HepG2 (cell line): ENCODE data around the gene TTC23L. TPM values are rescaled to one million over a fixed set of nuclear protein-coding genes. Genes with fewer than 3 reads are reported as not detected.
A peak's percentile ranks its signal among the peaks of the same experiment; 100 is the strongest.

ENCODE experiments used
- ARHGAP35 ChIP-seq: sonication (generic); formaldehyde crosslinking; IDR thresholded peaks from 2 replicates; pipeline ENCODE4 v1.9.0; 2022; ENCODE audit warnings: mild to moderate bottlenecking, inconsistent platforms, moderate library complexity, missing genetic modification reagents, borderline replicate concordance
- ARNT2 ChIP-seq: sonication (generic); formaldehyde crosslinking; IDR thresholded peaks from 2 replicates; pipeline ENCODE4 v1.8.0; 2022; ENCODE audit warnings: mild to moderate bottlenecking, low read depth, missing genetic modification reagents, moderate library complexity
- CBX1 ChIP-seq: IDR thresholded peaks from one replicate; pipeline ENCODE4 v1.6.1; 2016; ENCODE audit warnings: antibody characterized with exemption, low read depth
- FOXP1 ChIP-seq, 2 experiments: fragments of 450-650 bp in 1 of 2; IDR thresholded peaks; 2 replicates each; pipeline ENCODE4 v1.6.1; 2017 to 2018; ENCODE audit warnings: antibody characterized with exemption in 1 of 2
- KDM5A ChIP-seq: fragments of 200-600 bp; sonication (generic); IDR thresholded peaks from 2 replicates; pipeline ENCODE4 v1.7.0; 2018; ENCODE audit warnings: antibody characterized with exemption, mild to moderate bottlenecking, low read length, borderline replicate concordance
- SIX4 ChIP-seq: sonication (generic); formaldehyde crosslinking; IDR thresholded peaks from 2 replicates; pipeline ENCODE4 v1.4.0; 2020; ENCODE audit warnings: missing genetic modification reagents
- SKI ChIP-seq: fragments of 450-650 bp; IDR thresholded peaks from one replicate; pipeline ENCODE4 v1.6.1; 2018; ENCODE audit warnings: mild to moderate bottlenecking; ENCODE audit not compliant: partially characterized antibody
- SPEN ChIP-seq: sonication (generic); formaldehyde crosslinking; IDR thresholded peaks from 2 replicates; pipeline ENCODE4 v1.5.1; 2020; ENCODE audit warnings: low read depth, mild to moderate bottlenecking, missing genetic modification reagents
- STAT5B ChIP-seq: sonication (generic); formaldehyde crosslinking; IDR thresholded peaks from 2 replicates; pipeline ENCODE4 v1.4.0; 2020; ENCODE audit warnings: missing genetic modification reagents
- YEATS4 ChIP-seq: sonication (generic); formaldehyde crosslinking; IDR thresholded peaks from 2 replicates; pipeline ENCODE4 v1.4.0; 2020; ENCODE audit warnings: missing genetic modification reagents, borderline replicate concordance
- ZFP1 ChIP-seq: IDR thresholded peaks from 2 replicates; pipeline ENCODE4 v1.6.1; 2016
- ZFP41 ChIP-seq: sonication (generic); formaldehyde crosslinking; IDR thresholded peaks from 2 replicates; pipeline ENCODE4 v1.4.0; 2020; ENCODE audit warnings: mild to moderate bottlenecking, missing genetic modification reagents, borderline replicate concordance
- ZNF232 ChIP-seq: sonication (generic); formaldehyde crosslinking; IDR thresholded peaks from 2 replicates; pipeline ENCODE4 v1.4.0; 2020; ENCODE audit warnings: missing genetic modification reagents, borderline replicate concordance
- ZNF326 ChIP-seq: sonication (generic); formaldehyde crosslinking; IDR thresholded peaks from 2 replicates; pipeline ENCODE4 v1.4.0; 2020; ENCODE audit warnings: missing genetic modification reagents, borderline replicate concordance
- ZNF331 ChIP-seq: sonication (generic); formaldehyde crosslinking; IDR thresholded peaks from 2 replicates; pipeline ENCODE4 v1.4.0; 2020; ENCODE audit warnings: missing genetic modification reagents
- ZNF713 ChIP-seq: sonication (generic); formaldehyde crosslinking; IDR thresholded peaks from 2 replicates; pipeline ENCODE4 v1.4.0; 2020; ENCODE audit warnings: mild to moderate bottlenecking, missing genetic modification reagents
- polyA plus RNA-seq, 8 experiments: library from polyadenylated mRNA; depleted of rRNA in 3 of 8; stranded (reverse) in 7 of 8; unstranded in 1 of 8; fragments of >200 nt; fragmentation: Illumina TruSeq in 4 of 8; extraction: Trizol in 4 of 8; gene quantifications; 2 replicates each; pipeline versions ENCODE4 v1.2.1 to v1.2.3, GENCODE V29; 2011 to 2016; ENCODE audit warnings: low read depth in 4 of 8, missing spikeins in 1 of 8, mixed read lengths in 1 of 8; ENCODE audit not compliant: insufficient read depth in 1 of 8
- total RNA-seq, 5 experiments: library from RNA; depleted of rRNA; stranded (reverse); fragments of >200 nt; fragmentation: Illumina TruSeq; extraction: Trizol; gene quantifications; 2 replicates each; pipeline ENCODE4 v1.2.3, GENCODE V29; 2016; ENCODE audit warnings: low read depth in 1 of 5
- TF ChIP-seq, protein P1 (sequence below): sonication (generic); formaldehyde crosslinking; IDR thresholded peaks from 2 replicates; pipeline ENCODE4 v1.8.1; 2023; ENCODE audit warnings: mild to moderate bottlenecking, moderate library complexity, missing genetic modification reagents
- TF ChIP-seq, protein P2 (sequence below): sonication (generic); formaldehyde crosslinking; IDR thresholded peaks from 2 replicates; pipeline ENCODE4 v1.4.0; 2020; ENCODE audit warnings: missing genetic modification reagents
- TF ChIP-seq, protein P3 (sequence below): sonication (generic); formaldehyde crosslinking; IDR thresholded peaks from 2 replicates; pipeline ENCODE4 v1.4.0; 2020; ENCODE audit warnings: missing genetic modification reagents, borderline replicate concordance
- TF ChIP-seq, protein P4 (sequence below): sonication (generic); formaldehyde crosslinking; IDR thresholded peaks from 2 replicates; pipeline ENCODE4 v1.8.1; 2022; ENCODE audit warnings: mild to moderate bottlenecking, missing genetic modification reagents
- TF ChIP-seq, protein P5 (sequence below): sonication (generic); formaldehyde crosslinking; IDR thresholded peaks from 2 replicates; pipeline ENCODE4 v1.5.1; 2020; ENCODE audit warnings: mild to moderate bottlenecking, missing genetic modification reagents, moderate library complexity
- TF ChIP-seq, protein P6 (sequence below): sonication (generic); formaldehyde crosslinking; IDR thresholded peaks from 2 replicates; pipeline ENCODE4 v1.4.0; 2020; ENCODE audit warnings: missing genetic modification reagents

TTC23L gene
- total and polyA plus RNA-seq, 2 of the 13 experiments (the other 11 are each of a cell fraction or from before 2014, with no cell fraction given) = 0.37 to 1.4 TPM

DNA sequence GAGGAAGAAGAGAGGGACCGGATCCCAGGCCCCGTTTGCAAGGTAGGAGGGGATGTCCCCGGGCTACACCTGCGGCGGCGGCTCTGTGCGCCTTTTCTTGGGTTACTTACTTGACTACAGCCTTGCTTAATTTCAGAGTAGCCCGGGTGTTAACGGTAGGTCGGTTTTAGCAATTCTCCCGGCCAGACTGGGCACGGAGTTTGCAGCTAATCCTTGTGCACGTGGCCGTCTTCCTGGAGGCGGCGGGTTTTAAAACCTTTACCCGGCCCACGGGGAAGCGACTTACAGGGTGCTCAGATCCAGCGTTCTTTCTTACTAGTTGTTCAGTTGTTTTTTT lies 76.9 kb downstream of the TTC23L start (continued):
- TF ChIP-seq FOXP1 (IDR thresholded peaks at IDR 0.05) (no peak), FOXP1 (CRISPR knock-in tag; IDR thresholded peaks at IDR 0.05) (no peak), ZNF713 (CRISPR knock-in tag) (no peak), ZNF331 (CRISPR knock-in tag) (no peak), SKI (no peak), ARNT2 (CRISPR knock-in tag) (peak; percentile 1; the same call in 1 of the 2 replicates), ZFP41 (CRISPR knock-in tag) (no peak), SIX4 (CRISPR knock-in tag) (no peak), ZNF232 (CRISPR knock-in tag) (no peak), CBX1 (no peak), STAT5B (CRISPR knock-in tag) (no peak), YEATS4 (CRISPR knock-in tag) (no peak), KDM5A (peak; percentile 84), ARHGAP35 (CRISPR knock-in tag) (no peak), ZNF326 (CRISPR knock-in tag) (no peak), ZFP1 (CRISPR knock-in tag) (no peak), SPEN (CRISPR knock-in tag) (no peak)
- TF ChIP-seq, protein P1, sequence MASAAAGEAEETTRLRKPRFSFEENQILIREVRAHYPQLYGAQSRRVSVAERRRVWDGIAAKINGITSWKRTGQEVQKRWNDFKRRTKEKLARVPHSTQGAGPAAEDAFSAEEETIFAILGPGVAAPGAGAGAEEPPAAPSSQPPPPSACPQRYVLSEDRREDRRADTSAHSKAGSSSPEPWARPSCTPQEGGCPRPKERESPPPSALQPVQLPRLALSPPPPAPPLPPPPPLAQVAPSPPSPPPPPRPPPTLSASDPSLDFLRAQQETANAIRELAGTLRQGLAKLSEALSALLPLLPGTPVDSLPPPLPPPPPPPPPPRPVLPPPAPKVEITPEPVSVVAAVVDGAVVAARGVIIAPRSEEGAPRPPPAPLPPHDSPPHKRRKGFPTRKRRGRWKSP (CRISPR knock-in tag) = 0 out of 2 replicates have a peak, but pooled peaks have one; percentile 6
- TF ChIP-seq, protein P2, sequence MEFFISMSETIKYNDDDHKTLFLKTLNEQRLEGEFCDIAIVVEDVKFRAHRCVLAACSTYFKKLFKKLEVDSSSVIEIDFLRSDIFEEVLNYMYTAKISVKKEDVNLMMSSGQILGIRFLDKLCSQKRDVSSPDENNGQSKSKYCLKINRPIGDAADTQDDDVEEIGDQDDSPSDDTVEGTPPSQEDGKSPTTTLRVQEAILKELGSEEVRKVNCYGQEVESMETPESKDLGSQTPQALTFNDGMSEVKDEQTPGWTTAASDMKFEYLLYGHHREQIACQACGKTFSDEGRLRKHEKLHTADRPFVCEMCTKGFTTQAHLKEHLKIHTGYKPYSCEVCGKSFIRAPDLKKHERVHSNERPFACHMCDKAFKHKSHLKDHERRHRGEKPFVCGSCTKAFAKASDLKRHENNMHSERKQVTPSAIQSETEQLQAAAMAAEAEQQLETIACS = no peak
- TF ChIP-seq, protein P3, sequence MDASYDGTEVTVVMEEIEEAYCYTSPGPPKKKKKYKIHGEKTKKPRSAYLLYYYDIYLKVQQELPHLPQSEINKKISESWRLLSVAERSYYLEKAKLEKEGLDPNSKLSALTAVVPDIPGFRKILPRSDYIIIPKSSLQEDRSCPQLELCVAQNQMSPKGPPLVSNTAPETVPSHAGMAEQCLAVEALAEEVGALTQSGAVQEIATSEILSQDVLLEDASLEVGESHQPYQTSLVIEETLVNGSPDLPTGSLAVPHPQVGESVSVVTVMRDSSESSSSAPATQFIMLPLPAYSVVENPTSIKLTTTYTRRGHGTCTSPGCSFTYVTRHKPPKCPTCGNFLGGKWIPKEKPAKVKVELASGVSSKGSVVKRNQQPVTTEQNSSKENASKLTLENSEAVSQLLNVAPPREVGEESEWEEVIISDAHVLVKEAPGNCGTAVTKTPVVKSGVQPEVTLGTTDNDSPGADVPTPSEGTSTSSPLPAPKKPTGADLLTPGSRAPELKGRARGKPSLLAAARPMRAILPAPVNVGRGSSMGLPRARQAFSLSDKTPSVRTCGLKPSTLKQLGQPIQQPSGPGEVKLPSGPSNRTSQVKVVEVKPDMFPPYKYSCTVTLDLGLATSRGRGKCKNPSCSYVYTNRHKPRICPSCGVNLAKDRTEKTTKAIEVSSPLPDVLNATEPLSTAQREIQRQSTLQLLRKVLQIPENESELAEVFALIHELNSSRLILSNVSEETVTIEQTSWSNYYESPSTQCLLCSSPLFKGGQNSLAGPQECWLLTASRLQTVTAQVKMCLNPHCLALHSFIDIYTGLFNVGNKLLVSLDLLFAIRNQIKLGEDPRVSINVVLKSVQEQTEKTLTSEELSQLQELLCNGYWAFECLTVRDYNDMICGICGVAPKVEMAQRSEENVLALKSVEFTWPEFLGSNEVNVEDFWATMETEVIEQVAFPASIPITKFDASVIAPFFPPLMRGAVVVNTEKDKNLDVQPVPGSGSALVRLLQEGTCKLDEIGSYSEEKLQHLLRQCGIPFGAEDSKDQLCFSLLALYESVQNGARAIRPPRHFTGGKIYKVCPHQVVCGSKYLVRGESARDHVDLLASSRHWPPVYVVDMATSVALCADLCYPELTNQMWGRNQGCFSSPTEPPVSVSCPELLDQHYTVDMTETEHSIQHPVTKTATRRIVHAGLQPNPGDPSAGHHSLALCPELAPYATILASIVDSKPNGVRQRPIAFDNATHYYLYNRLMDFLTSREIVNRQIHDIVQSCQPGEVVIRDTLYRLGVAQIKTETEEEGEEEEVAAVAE (CRISPR knock-in tag) = no peak
- TF ChIP-seq, protein P4, sequence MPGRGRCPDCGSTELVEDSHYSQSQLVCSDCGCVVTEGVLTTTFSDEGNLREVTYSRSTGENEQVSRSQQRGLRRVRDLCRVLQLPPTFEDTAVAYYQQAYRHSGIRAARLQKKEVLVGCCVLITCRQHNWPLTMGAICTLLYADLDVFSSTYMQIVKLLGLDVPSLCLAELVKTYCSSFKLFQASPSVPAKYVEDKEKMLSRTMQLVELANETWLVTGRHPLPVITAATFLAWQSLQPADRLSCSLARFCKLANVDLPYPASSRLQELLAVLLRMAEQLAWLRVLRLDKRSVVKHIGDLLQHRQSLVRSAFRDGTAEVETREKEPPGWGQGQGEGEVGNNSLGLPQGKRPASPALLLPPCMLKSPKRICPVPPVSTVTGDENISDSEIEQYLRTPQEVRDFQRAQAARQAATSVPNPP = no peak
- TF ChIP-seq, protein P5, sequence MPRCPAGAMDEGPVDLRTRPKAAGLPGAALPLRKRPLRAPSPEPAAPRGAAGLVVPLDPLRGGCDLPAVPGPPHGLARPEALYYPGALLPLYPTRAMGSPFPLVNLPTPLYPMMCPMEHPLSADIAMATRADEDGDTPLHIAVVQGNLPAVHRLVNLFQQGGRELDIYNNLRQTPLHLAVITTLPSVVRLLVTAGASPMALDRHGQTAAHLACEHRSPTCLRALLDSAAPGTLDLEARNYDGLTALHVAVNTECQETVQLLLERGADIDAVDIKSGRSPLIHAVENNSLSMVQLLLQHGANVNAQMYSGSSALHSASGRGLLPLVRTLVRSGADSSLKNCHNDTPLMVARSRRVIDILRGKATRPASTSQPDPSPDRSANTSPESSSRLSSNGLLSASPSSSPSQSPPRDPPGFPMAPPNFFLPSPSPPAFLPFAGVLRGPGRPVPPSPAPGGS (CRISPR knock-in tag) = no peak
- TF ChIP-seq, protein P6, sequence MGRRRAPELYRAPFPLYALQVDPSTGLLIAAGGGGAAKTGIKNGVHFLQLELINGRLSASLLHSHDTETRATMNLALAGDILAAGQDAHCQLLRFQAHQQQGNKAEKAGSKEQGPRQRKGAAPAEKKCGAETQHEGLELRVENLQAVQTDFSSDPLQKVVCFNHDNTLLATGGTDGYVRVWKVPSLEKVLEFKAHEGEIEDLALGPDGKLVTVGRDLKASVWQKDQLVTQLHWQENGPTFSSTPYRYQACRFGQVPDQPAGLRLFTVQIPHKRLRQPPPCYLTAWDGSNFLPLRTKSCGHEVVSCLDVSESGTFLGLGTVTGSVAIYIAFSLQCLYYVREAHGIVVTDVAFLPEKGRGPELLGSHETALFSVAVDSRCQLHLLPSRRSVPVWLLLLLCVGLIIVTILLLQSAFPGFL (CRISPR knock-in tag) = no peak
